Measurements from ENCODE around the gene DEAF1. TPM values are rescaled to one million over a fixed set of nuclear protein-coding genes. Genes with fewer than 3 reads are reported as not detected.

The DEAF1 gene
- total and polyA plus RNA-seq, 10 of the 15 experiments (the other 5 are each of a cell fraction or from before 2014, with no cell fraction given), result 0.68 to 51.3 (median 25.9) TPM

- peak; percentile 40; the same call in 1 of the 2 replicates for TF ChIP-seq NBN (IDR thresholded peaks at IDR 0.05)
- no peak for TF ChIP-seq E2F4 (IDR thresholded peaks at IDR 0.05; ENCODE audit: low read depth, low read length)
- no peak for TF ChIP-seq NFXL1 (IDR thresholded peaks at IDR 0.05; ENCODE audit: borderline replicate concordance)
- no peak for TF ChIP-seq BCL3 (IDR thresholded peaks at IDR 0.05; ENCODE audit: borderline replicate concordance, insufficient read depth, low read depth, low read length, poor library complexity, severe bottlenecking)
- TF ChIP-seq NKRF (conservative IDR thresholded peaks at IDR 0.05), result no peak
- no peak for TF ChIP-seq TCF7 (IDR thresholded peaks at IDR 0.05; ENCODE audit: borderline replicate concordance)
- no peak for TF ChIP-seq SREBF1 (IDR thresholded peaks at IDR 0.05; ENCODE audit: low read length)
- TF ChIP-seq ZNF622 (IDR thresholded peaks at IDR 0.05), result no peak
- no peak for TF ChIP-seq NFYA (IDR thresholded peaks at IDR 0.05; ENCODE audit: borderline replicate concordance, low read depth, low read length)
- TF ChIP-seq ZBED1 (IDR thresholded peaks at IDR 0.05; ENCODE audit: borderline replicate concordance), result no peak
- no peak for TF ChIP-seq SIN3A (IDR thresholded peaks at IDR 0.05; ENCODE audit: low read depth, low read length)
- no peak for TF ChIP-seq HDAC2 (IDR thresholded peaks at IDR 0.05)
- no peak; the same call in 1 of the 2 replicates for TF ChIP-seq CREM (IDR thresholded peaks at IDR 0.05; ENCODE audit: low read depth)
- peak in 1 of 2 experiments; percentile 53; a peak in 1 of 4 replicates for TF ChIP-seq BHLHE40 (IDR thresholded peaks at IDR 0.05; ENCODE audit: borderline replicate concordance in 1 of 2, low read depth in 2 of 2, low read length in 1 of 2)
- no peak for TF ChIP-seq MAX (IDR thresholded peaks at IDR 0.05; ENCODE audit: low read depth, low read length)
- peak; percentile 85 for TF ChIP-seq CREB1 (IDR thresholded peaks at IDR 0.05; ENCODE audit: low read depth)
- no peak for TF ChIP-seq ZNF207 (IDR thresholded peaks at IDR 0.05; ENCODE audit: borderline replicate concordance)
- no peak for TF ChIP-seq CBFB (IDR thresholded peaks at IDR 0.05; ENCODE audit: low read depth)
- TF ChIP-seq BCL11A (IDR thresholded peaks at IDR 0.05; ENCODE audit: low read depth, low read length), result no peak
- TF ChIP-seq PAX8 (IDR thresholded peaks at IDR 0.05), result no peak
- TF ChIP-seq FOXK2 (IDR thresholded peaks at IDR 0.05), result no peak
- TF ChIP-seq ZBTB11 (CRISPR knock-in tag; IDR thresholded peaks at IDR 0.05), result no peak
- no peak for TF ChIP-seq HDGF (IDR thresholded peaks at IDR 0.05)
- TF ChIP-seq TARDBP (IDR thresholded peaks at IDR 0.05; ENCODE audit: borderline replicate concordance), result no peak
- no peak for TF ChIP-seq ZNF24 (IDR thresholded peaks at IDR 0.05)
- peak; percentile 57 for TF ChIP-seq RUNX3 (IDR thresholded peaks at IDR 0.05; ENCODE audit: low read length)
- TF ChIP-seq IKZF1 (conservative IDR thresholded peaks at IDR 0.05), result no peak
Observed at GRCh38 chr11:692824-693414, 2.1 kb downstream of the DEAF1 start (continued).

Measured in GM12878 (cell line).